Gastrocnemius medialis (tissue), 4 donors: ENCODE data around the gene AKAP7. TPM values are rescaled to one million over a fixed set of nuclear protein-coding genes. Genes with fewer than 3 reads are reported as not detected.

Source experiments
- ATAC-seq, 2 donors: fragments of 150-250 bp; one replicate each; pipeline ENCODE4 v1.9.1; 2016
- DNase-seq, 2 donors: peaks; one replicate each; pipeline ENCODE4 v3.0.0-alpha.2; 2019
- H3K27ac ChIP-seq, 4 donors: fragments of 200-600 bp; sonication (generic); 1 replicate in 1 of 4; 2 replicates in 3 of 4; pipeline ENCODE4 v1.5.1; 2016 to 2018; ENCODE audit warnings: mild to moderate bottlenecking in 2 of 4, moderate library complexity in 1 of 4
- H3K27me3 ChIP-seq, 3 donors: fragments of 200-600 bp; sonication (generic) in 2 of 3; 1 replicate in 1 of 3; 2 replicates in 2 of 3; pipeline versions ENCODE4 v1.5.1 to v1.6.0; 2016 to 2019; ENCODE audit warnings: mild to moderate bottlenecking in 1 of 3, moderate library complexity in 1 of 3
- H3K36me3 ChIP-seq, 2 donors: fragments of 200-600 bp; sonication (generic) in 1 of 2; one replicate each; pipeline ENCODE4 v1.5.1; 2017 to 2018
- H3K4me1 ChIP-seq, 2 donors: fragments of 200-600 bp; sonication (generic) in 1 of 2; one replicate each; pipeline ENCODE4 v1.5.1; 2016 to 2017; ENCODE audit warnings: mild to moderate bottlenecking in 2 of 2
- H3K4me3 ChIP-seq, 4 donors: fragments of 200-600 bp; sonication (generic) in 3 of 4; 1 replicate in 1 of 4; 2 replicates in 3 of 4; pipeline ENCODE4 v1.5.1; 2016 to 2019; ENCODE audit warnings: mild to moderate bottlenecking in 2 of 4
- H3K9me3 ChIP-seq, 3 donors: fragments of 200-600 bp; sonication (generic) in 2 of 3; 1 replicate in 1 of 3; 2 replicates in 2 of 3; pipeline ENCODE4 v1.5.1; 2016 to 2019
- CTCF ChIP-seq, 5 experiments: fragments of 450-650 bp in 3 of 5; fragments of 200-600 bp in 2 of 5; sonication (generic) in 2 of 5; IDR thresholded peaks in 4 of 5; conservative IDR thresholded peaks in 1 of 5; 1 replicate in 4 of 5; 2 replicates in 1 of 5; pipeline ENCODE4 v1.5.1; 2016 to 2019; ENCODE audit warnings: antibody characterized with exemption in 5 of 5, mild to moderate bottlenecking in 3 of 5, moderate library complexity in 3 of 5
- POLR2A ChIP-seq, 2 donors: fragments of 450-650 bp; IDR thresholded peaks; one replicate each; pipeline ENCODE4 v1.6.1; 2017; ENCODE audit warnings: antibody characterized with exemption in 2 of 2, mild to moderate bottlenecking in 2 of 2, moderate library complexity in 2 of 2
- in situ Hi-C, 4 donors: fragments of 200-750 bp; cut with MboI; loops; one replicate each; pipeline versions ENCODE4 v1.15.0 to v1.8.0; 2017; ENCODE audit warnings: low sequenced_read_pairs in 4 of 4
- intact Hi-C: fragments of 100-400 bp; cut with DNase I; formaldehyde crosslinking; loops from one replicate; pipeline ENCODE4 v1.15.1; 2023; ENCODE audit warnings: low total_unique reads
- total RNA-seq, 4 donors: library from RNA; depleted of rRNA; stranded (reverse); fragments of >200 nt; gene quantifications; one replicate each; pipeline versions ENCODE4 v1.1.0 to v1.2.3, GENCODE V29; 2016

The AKAP7 gene
- total RNA-seq, 4 donors from 2014 or later = 5.2 to 14.6 (median 7.5) TPM

DNA sequence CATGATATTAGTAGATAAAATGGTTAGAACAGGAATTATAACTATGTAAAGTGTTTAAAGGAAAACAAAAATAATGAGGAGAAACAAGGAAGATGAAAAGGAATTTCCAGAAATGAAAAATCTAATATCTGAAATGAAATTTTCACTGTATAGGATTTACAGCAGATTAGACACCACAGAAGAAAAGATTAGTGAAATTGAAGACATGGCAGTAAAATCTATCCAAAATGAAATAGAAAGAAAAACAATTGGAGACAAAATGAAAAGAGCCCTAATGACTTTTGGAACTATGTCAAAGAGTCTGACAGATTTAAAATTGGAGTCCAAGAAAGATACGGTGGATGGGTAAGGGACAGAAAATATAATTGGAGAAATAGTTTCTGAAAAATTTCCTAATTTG, 174.2 kb downstream of the AKAP7 start:
- DNase-seq (no peak), ATAC-seq (no peak)
- TF ChIP-seq POLR2A (IDR thresholded peaks at IDR 0.05) (no peak), CTCF (IDR thresholded peaks at IDR 0.05 in 4 of 5, conservative IDR thresholded peaks at IDR 0.05 in 1 of 5) (no peak)
- no peaks in the 10 kb centered on the region for H3K4me1 ChIP-seq
- H3K27me3 ChIP-seq = no peaks in the 10 kb centered on the region
- no peaks in the 10 kb centered on the region for H3K36me3 ChIP-seq
- H3K4me3 ChIP-seq = no peak overlapping the region
- H3K27ac ChIP-seq = no peak overlapping the region
- H3K9me3 ChIP-seq = no peaks in the 10 kb centered on the region
- in situ Hi-C loops (no loop called here), intact Hi-C loops (no loop called here)

GRCh38 chr6:131314838-131315237, 179.6 kb downstream of the AKAP7 start:
- intact Hi-C loops (no loop called here), in situ Hi-C loops (no loop called here)
- DNase-seq = no peak
- no peak overlapping the region for H3K4me3 ChIP-seq
- H3K9me3 ChIP-seq = no peaks in the 10 kb centered on the region
- no peak overlapping the region for H3K27ac ChIP-seq
- ATAC-seq = no peak
- no peaks in the 10 kb centered on the region for H3K4me1 ChIP-seq
- TF ChIP-seq CTCF (IDR thresholded peaks at IDR 0.05 in 4 of 5, conservative IDR thresholded peaks at IDR 0.05 in 1 of 5) = no peak
- no peak for TF ChIP-seq POLR2A (IDR thresholded peaks at IDR 0.05)
- H3K36me3 ChIP-seq = no peaks in the 10 kb centered on the region
- H3K27me3 ChIP-seq = no peaks in the 10 kb centered on the region

DNA sequence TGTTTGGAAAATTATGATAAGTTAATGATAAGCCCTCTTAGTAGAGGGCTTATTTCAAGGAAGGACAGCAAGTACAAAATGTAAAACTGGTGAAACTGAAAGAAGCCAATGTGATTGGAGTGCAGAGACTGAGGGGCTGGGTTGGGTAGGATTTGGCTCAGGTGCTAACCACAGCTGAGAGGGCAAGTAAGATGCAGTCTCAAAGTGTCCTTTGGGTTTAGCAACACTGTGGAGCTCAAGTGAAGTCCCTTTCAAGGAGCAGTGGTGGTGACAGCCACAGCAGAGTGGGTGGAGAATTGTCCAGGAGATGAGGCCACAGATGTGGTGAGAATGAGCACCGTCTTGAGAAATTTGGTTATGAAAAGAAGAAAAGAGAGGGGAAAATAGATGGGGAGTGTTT, 181.4 kb downstream of the AKAP7 start:
- Histone ChIP-seq H3K36me3 (no peaks in the 10 kb centered on the region), H3K4me1 (no peaks in the 10 kb centered on the region), H3K9me3 (no peaks in the 10 kb centered on the region), H3K27me3 (no peaks in the 10 kb centered on the region), H3K27ac (no peak overlapping the region), H3K4me3 (no peak overlapping the region)
- DNase-seq = no peak
- in situ Hi-C loops (no loop called here), intact Hi-C loops (no loop called here)
- no peak for TF ChIP-seq CTCF (IDR thresholded peaks at IDR 0.05 in 4 of 5, conservative IDR thresholded peaks at IDR 0.05 in 1 of 5)
- no peak for TF ChIP-seq POLR2A (IDR thresholded peaks at IDR 0.05)
- ATAC-seq = no peak

- H3K27ac ChIP-seq = no peak overlapping the region
- no peaks in the 10 kb centered on the region for H3K4me1 ChIP-seq
- TF ChIP-seq CTCF (IDR thresholded peaks at IDR 0.05 in 4 of 5, conservative IDR thresholded peaks at IDR 0.05 in 1 of 5) (no peak), POLR2A (IDR thresholded peaks at IDR 0.05) (no peak)
- no peaks in the 10 kb centered on the region for H3K27me3 ChIP-seq
- DNase-seq = no peak
- in situ Hi-C loops (no loop called here), intact Hi-C loops (no loop called here)
- no peak for ATAC-seq
- no peaks in the 10 kb centered on the region for H3K36me3 ChIP-seq
- H3K9me3 ChIP-seq = no peaks in the 10 kb centered on the region
- H3K4me3 ChIP-seq = no peak overlapping the region
Observed at GRCh38 chr6:131317516-131317915, 182.2 kb downstream of the AKAP7 start.

GRCh38 chr6:131321589-131321988, 186.3 kb downstream of the AKAP7 start:
- intact Hi-C loops (no loop called here), in situ Hi-C loops (no loop called here)
- DNase-seq (no peak), ATAC-seq (no peak)
- H3K4me1 ChIP-seq = no peaks in the 10 kb centered on the region
- no peak overlapping the region for H3K4me3 ChIP-seq
- H3K27me3 ChIP-seq = no peaks in the 10 kb centered on the region
- H3K27ac ChIP-seq = no peak overlapping the region
- no peaks in the 10 kb centered on the region for H3K9me3 ChIP-seq
- TF ChIP-seq POLR2A (IDR thresholded peaks at IDR 0.05) (no peak), CTCF (IDR thresholded peaks at IDR 0.05 in 4 of 5, conservative IDR thresholded peaks at IDR 0.05 in 1 of 5) (no peak)
- no peaks in the 10 kb centered on the region for H3K36me3 ChIP-seq
